WTC11 (cell line): ENCODE results near the gene NSUN7. TPM values are rescaled to one million over a fixed set of nuclear protein-coding genes. Genes with fewer than 3 reads are reported as not detected.

ENCODE experiments used
- ATAC-seq: fragments of 200-7000 bp; cut with Tn5 transposase; 2 replicates; pipeline ENCODE4 v1.10.0; 2021; ENCODE audit warnings: mild to moderate bottlenecking, moderate library complexity
- CTCF ChIA-PET: fragments of 300-600 bp; sonication (Branson Sonifier 250); formaldehyde crosslinking; loops from one replicate; lab custom pipeline; 2021; ENCODE audit warnings: antibody characterized with exemption; lab: Charles Lee
- POLR2A ChIA-PET: fragments of 350-600 bp; sonication (Branson Sonifier 250); formaldehyde crosslinking; loops from one replicate; lab custom pipeline; 2021; ENCODE audit warnings: antibody characterized with exemption; lab: Charles Lee
- DNase-seq: peaks from one replicate; pipeline ENCODE4 v3.0.0; 2021; ENCODE audit warnings: low spot score
- H3K27ac Mint-ChIP-seq: 2 replicates; pipeline ENCODE4 v1.8.0; 2021; ENCODE audit warnings: mixed read lengths
- H3K27me3 Mint-ChIP-seq: 2 replicates; pipeline ENCODE4 v1.8.0; 2021; ENCODE audit warnings: low read depth, mild to moderate bottlenecking, moderate library complexity, mixed read lengths
- H3K36me3 Mint-ChIP-seq: 2 replicates; pipeline ENCODE4 v1.8.0; 2021; ENCODE audit warnings: mixed read lengths
- H3K4me1 Mint-ChIP-seq: 2 replicates; pipeline ENCODE4 v1.8.0; 2022; ENCODE audit warnings: mixed read lengths
- H3K4me3 Mint-ChIP-seq: 2 replicates; pipeline ENCODE4 v1.8.0; 2021; ENCODE audit warnings: mild to moderate bottlenecking, moderate library complexity, mixed read lengths
- H3K9me3 Mint-ChIP-seq: 2 replicates; pipeline ENCODE4 v1.8.0; 2021; ENCODE audit warnings: mixed read lengths
- CBFB ChIP-seq: sonication (generic); formaldehyde crosslinking; IDR thresholded peaks from 2 replicates; pipeline ENCODE4 v1.8.1; 2022; ENCODE audit warnings: mild to moderate bottlenecking, low read depth, missing genetic modification reagents
- CREM ChIP-seq: sonication (generic); formaldehyde crosslinking; IDR thresholded peaks from 2 replicates; pipeline ENCODE4 v1.8.1; 2022; ENCODE audit warnings: mild to moderate bottlenecking, missing genetic modification reagents, moderate library complexity
- ETV6 ChIP-seq: sonication (generic); formaldehyde crosslinking; IDR thresholded peaks from 2 replicates; pipeline ENCODE4 v1.8.1; 2022; ENCODE audit warnings: mild to moderate bottlenecking, missing genetic modification reagents
- FOXK1 ChIP-seq: sonication (generic); formaldehyde crosslinking; IDR thresholded peaks from 2 replicates; pipeline ENCODE4 v1.8.0; 2022; ENCODE audit warnings: mild to moderate bottlenecking, moderate library complexity, missing genetic modification reagents
- IRF2 ChIP-seq: sonication (generic); formaldehyde crosslinking; IDR thresholded peaks from 2 replicates; pipeline ENCODE4 v1.8.0; 2022; ENCODE audit warnings: low read depth, missing genetic modification reagents, borderline replicate concordance
- NR1H2 ChIP-seq: sonication (generic); formaldehyde crosslinking; IDR thresholded peaks from 2 replicates; pipeline ENCODE4 v1.9.0; 2021; ENCODE audit warnings: mild to moderate bottlenecking, moderate library complexity, missing genetic modification reagents
- SMAD3 ChIP-seq: sonication (generic); formaldehyde crosslinking; IDR thresholded peaks from 2 replicates; pipeline ENCODE4 v1.8.0; 2022; ENCODE audit warnings: missing genetic modification reagents, mild to moderate bottlenecking, borderline replicate concordance
- SMAD4 ChIP-seq: sonication (generic); formaldehyde crosslinking; IDR thresholded peaks from 2 replicates; pipeline ENCODE4 v1.8.0; 2022; ENCODE audit warnings: mild to moderate bottlenecking, missing genetic modification reagents
- SOX15 ChIP-seq: fragments of 250-450 bp; sonication (Bioruptor Pico); IDR thresholded peaks from 2 replicates; pipeline ENCODE4 v1.9.0; 2021; ENCODE audit warnings: mild to moderate bottlenecking
- SP1 ChIP-seq: sonication (generic); formaldehyde crosslinking; conservative IDR thresholded peaks from 2 replicates; pipeline ENCODE4 v1.8.1; 2022; ENCODE audit warnings: missing genetic modification reagents
- TCF7 ChIP-seq: sonication (generic); formaldehyde crosslinking; IDR thresholded peaks from 2 replicates; pipeline ENCODE4 v1.8.0; 2022; ENCODE audit warnings: mild to moderate bottlenecking, low read depth, missing genetic modification reagents, moderate library complexity
- TEAD1 ChIP-seq: sonication (generic); formaldehyde crosslinking; IDR thresholded peaks from 2 replicates; pipeline ENCODE4 v1.8.0; 2022; ENCODE audit warnings: mild to moderate bottlenecking, missing genetic modification reagents
- TEAD4 ChIP-seq: sonication (generic); formaldehyde crosslinking; IDR thresholded peaks from 2 replicates; pipeline ENCODE4 v1.8.0; 2022; ENCODE audit warnings: mild to moderate bottlenecking, missing genetic modification reagents
- ZNF219 ChIP-seq: sonication (generic); formaldehyde crosslinking; IDR thresholded peaks from 2 replicates; pipeline ENCODE4 v1.8.0; 2023; ENCODE audit warnings: missing genetic modification reagents, mild to moderate bottlenecking, borderline replicate concordance
- ZNF232 ChIP-seq: sonication (generic); formaldehyde crosslinking; IDR thresholded peaks from 2 replicates; pipeline ENCODE4 v1.8.0; 2022; ENCODE audit warnings: mild to moderate bottlenecking, missing genetic modification reagents
- ZNF317 ChIP-seq: sonication (generic); formaldehyde crosslinking; IDR thresholded peaks from 2 replicates; pipeline ENCODE4 v1.8.1; 2023; ENCODE audit warnings: low read depth, mild to moderate bottlenecking, moderate library complexity, missing genetic modification reagents, borderline replicate concordance
- total RNA-seq: library from RNA; stranded (reverse); gene quantifications from 3 replicates; pipeline ENCODE4 v1.2.3, GENCODE V29; 2021
- TF ChIP-seq, protein P1 (sequence below): sonication (generic); formaldehyde crosslinking; IDR thresholded peaks from 2 replicates; pipeline ENCODE4 v1.8.0; 2022; ENCODE audit warnings: mild to moderate bottlenecking, missing genetic modification reagents
- TF ChIP-seq, protein P2 (sequence below): fragments of 250-450 bp; sonication (Bioruptor Pico); IDR thresholded peaks from 2 replicates; pipeline ENCODE4 v2.1.2; 2022; ENCODE audit warnings: mild to moderate bottlenecking, moderate library complexity
- TF ChIP-seq, protein P3 (sequence below): sonication (generic); formaldehyde crosslinking; conservative IDR thresholded peaks from 2 replicates; pipeline ENCODE4 v1.8.1; 2022; ENCODE audit warnings: mild to moderate bottlenecking, missing genetic modification reagents
- TF ChIP-seq, protein P4 (sequence below): sonication (generic); formaldehyde crosslinking; IDR thresholded peaks from 2 replicates; pipeline ENCODE4 v1.8.0; 2023; ENCODE audit warnings: missing genetic modification reagents, mild to moderate bottlenecking, borderline replicate concordance
- TF ChIP-seq, protein P5 (sequence below): fragments of 200-600 bp; IDR thresholded peaks from 2 replicates; pipeline ENCODE4 v1.8.0; 2022; ENCODE audit warnings: antibody characterized with exemption
- TF ChIP-seq, protein P6 (sequence below): sonication (generic); formaldehyde crosslinking; IDR thresholded peaks from 2 replicates; pipeline ENCODE4 v1.8.1; 2022; ENCODE audit warnings: low read depth, missing genetic modification reagents, borderline replicate concordance
- TF ChIP-seq, protein P7 (sequence below): sonication (generic); formaldehyde crosslinking; IDR thresholded peaks from 2 replicates; pipeline ENCODE4 v1.8.1; 2022; ENCODE audit warnings: low read depth, mild to moderate bottlenecking, moderate library complexity, missing genetic modification reagents, borderline replicate concordance

NSUN7 gene
- total RNA-seq, 1 experiment from 2014 or later = 24.1 TPM

DNA sequence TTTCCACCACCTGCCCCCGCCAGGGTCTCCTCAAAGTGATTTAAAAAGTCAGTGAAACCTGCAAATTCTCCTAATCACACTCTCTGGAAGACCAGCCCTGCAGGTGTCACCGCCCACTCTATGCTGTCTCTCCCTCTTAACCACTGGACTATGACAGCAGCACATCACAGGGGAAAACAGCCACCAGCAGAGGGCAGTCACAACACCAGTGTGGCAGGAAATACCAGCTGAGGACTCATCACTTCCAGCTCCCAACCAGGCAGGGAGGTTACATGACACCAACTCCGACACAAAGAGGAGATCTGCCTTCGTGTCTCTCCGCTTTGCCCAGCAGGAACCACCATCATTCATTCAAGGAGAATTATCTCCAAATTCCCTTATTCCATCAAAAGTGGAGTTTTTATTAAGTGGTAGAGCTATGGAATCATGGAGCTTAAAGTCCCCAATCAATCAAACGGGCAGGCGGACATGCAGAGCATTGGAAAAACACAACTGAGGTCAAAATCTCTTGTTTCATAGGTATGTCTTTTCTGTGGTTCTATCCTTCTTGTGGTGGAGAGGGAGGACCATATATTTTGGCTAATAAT, 91.3 kb downstream of the NSUN7 start:
- CTCF ChIA-PET = interaction anchor here (0.6 to 5.1 kb wide), 48 partner anchors 9 to 847 kb away, joined by 3 to 58 read pairs (median 4); partner anchors contain the start of genes APBB2 and UCHL1
- ATAC-seq = peak; percentile 94

DNA sequence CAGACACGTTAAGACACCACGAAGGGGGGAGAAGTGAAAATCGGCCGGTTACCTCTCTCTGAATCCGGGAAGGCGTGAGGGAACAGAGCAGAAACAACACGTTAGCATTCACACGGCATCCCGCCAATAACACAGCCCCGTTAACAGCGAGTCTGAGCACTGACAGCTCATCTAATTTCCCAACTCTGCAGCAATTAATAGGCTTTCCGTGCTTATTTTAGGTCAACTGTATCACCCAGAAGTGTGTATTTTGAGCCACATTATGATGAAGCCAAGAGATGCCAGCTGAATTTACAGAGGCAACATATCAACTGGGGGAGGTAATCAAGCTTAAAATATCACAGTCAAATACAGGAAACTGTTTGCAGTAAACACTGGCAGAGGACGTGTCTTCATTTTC, 92.6 kb downstream of the NSUN7 start:
- peaks cover 5% of the 10 kb centered on the region for H3K36me3 Mint-ChIP-seq
- 0 out of 2 replicates have a peak, but pooled peaks cover 3% of the 10 kb centered on the region for H3K9me3 Mint-ChIP-seq
- H3K27me3 Mint-ChIP-seq = no peaks in the 10 kb centered on the region
- peaks cover 28% of the 10 kb centered on the region for H3K4me1 Mint-ChIP-seq
- CTCF ChIA-PET = interaction anchor here (1.9 to 5.1 kb wide), 3 partner anchors 10 to 55 kb away, joined by 4 to 58 read pairs (median 11); no protein-coding TSS in a partner anchor
- ATAC-seq = no peak
- H3K4me3 Mint-ChIP-seq = no peak overlapping the region
- POLR2A ChIA-PET = no interaction called here
- no peak for DNase-seq
- peak overlapping the region; percentile 85 for H3K27ac Mint-ChIP-seq
- no peak for TF ChIP-seq ZNF219
- no peak for TF ChIP-seq ZNF317 (CRISPR knock-in tag)
- TF ChIP-seq, protein P1, sequence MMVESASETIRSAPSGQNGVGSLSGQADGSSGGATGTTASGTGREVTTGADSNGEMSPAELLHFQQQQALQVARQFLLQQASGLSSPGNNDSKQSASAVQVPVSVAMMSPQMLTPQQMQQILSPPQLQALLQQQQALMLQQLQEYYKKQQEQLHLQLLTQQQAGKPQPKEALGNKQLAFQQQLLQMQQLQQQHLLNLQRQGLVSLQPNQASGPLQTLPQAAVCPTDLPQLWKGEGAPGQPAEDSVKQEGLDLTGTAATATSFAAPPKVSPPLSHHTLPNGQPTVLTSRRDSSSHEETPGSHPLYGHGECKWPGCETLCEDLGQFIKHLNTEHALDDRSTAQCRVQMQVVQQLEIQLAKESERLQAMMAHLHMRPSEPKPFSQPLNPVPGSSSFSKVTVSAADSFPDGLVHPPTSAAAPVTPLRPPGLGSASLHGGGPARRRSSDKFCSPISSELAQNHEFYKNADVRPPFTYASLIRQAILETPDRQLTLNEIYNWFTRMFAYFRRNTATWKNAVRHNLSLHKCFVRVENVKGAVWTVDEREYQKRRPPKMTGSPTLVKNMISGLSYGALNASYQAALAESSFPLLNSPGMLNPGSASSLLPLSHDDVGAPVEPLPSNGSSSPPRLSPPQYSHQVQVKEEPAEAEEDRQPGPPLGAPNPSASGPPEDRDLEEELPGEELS (CRISPR knock-in tag) = no peak
- TF ChIP-seq ZNF232 = no peak
- TF ChIP-seq TEAD4 = no peak
- TF ChIP-seq CREM (CRISPR knock-in tag) = no peak
- no peak for TF ChIP-seq TCF7
- TF ChIP-seq SMAD4 (CRISPR knock-in tag) = no peak
- TF ChIP-seq, protein P2, sequence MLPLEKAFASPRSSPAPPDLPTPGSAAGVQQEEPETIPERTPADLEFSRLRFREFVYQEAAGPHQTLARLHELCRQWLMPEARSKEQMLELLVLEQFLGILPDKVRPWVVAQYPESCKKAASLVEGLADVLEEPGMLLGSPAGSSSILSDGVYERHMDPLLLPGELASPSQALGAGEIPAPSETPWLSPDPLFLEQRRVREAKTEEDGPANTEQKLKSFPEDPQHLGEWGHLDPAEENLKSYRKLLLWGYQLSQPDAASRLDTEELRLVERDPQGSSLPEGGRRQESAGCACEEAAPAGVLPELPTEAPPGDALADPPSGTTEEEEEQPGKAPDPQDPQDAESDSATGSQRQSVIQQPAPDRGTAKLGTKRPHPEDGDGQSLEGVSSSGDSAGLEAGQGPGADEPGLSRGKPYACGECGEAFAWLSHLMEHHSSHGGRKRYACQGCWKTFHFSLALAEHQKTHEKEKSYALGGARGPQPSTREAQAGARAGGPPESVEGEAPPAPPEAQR = no peak
- TF ChIP-seq ETV6 (CRISPR knock-in tag) = no peak
- no peak for TF ChIP-seq NR1H2 (CRISPR knock-in tag)
- TF ChIP-seq, protein P3, sequence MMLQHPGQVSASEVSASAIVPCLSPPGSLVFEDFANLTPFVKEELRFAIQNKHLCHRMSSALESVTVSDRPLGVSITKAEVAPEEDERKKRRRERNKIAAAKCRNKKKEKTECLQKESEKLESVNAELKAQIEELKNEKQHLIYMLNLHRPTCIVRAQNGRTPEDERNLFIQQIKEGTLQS = no peak
- TF ChIP-seq, protein P4, sequence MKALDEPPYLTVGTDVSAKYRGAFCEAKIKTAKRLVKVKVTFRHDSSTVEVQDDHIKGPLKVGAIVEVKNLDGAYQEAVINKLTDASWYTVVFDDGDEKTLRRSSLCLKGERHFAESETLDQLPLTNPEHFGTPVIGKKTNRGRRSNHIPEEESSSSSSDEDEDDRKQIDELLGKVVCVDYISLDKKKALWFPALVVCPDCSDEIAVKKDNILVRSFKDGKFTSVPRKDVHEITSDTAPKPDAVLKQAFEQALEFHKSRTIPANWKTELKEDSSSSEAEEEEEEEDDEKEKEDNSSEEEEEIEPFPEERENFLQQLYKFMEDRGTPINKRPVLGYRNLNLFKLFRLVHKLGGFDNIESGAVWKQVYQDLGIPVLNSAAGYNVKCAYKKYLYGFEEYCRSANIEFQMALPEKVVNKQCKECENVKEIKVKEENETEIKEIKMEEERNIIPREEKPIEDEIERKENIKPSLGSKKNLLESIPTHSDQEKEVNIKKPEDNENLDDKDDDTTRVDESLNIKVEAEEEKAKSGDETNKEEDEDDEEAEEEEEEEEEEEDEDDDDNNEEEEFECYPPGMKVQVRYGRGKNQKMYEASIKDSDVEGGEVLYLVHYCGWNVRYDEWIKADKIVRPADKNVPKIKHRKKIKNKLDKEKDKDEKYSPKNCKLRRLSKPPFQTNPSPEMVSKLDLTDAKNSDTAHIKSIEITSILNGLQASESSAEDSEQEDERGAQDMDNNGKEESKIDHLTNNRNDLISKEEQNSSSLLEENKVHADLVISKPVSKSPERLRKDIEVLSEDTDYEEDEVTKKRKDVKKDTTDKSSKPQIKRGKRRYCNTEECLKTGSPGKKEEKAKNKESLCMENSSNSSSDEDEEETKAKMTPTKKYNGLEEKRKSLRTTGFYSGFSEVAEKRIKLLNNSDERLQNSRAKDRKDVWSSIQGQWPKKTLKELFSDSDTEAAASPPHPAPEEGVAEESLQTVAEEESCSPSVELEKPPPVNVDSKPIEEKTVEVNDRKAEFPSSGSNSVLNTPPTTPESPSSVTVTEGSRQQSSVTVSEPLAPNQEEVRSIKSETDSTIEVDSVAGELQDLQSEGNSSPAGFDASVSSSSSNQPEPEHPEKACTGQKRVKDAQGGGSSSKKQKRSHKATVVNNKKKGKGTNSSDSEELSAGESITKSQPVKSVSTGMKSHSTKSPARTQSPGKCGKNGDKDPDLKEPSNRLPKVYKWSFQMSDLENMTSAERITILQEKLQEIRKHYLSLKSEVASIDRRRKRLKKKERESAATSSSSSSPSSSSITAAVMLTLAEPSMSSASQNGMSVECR (CRISPR knock-in tag) = no peak

More for the DNA sequence above, 91.3 kb downstream of the NSUN7 start:
- Mint-ChIP-seq H3K27me3 (no peaks in the 10 kb centered on the region), H3K27ac (peak overlapping the region; percentile 82), H3K9me3 (0 out of 2 replicates have a peak, but pooled peaks cover 3% of the 10 kb centered on the region), H3K4me3 (peak overlapping the region; percentile 23; the same call in 1 of the 2 replicates), H3K36me3 (peaks cover 5% of the 10 kb centered on the region), H3K4me1 (peaks cover 19% of the 10 kb centered on the region)
- TF ChIP-seq CBFB (no peak), FOXK1 (CRISPR knock-in tag) (peak; percentile 72), TEAD1 (CRISPR knock-in tag) (peak; percentile 76; the same call in 1 of the 2 replicates), SMAD3 (peak; percentile 73; the same call in 1 of the 2 replicates), ZNF232 (peak; percentile 50; the same call in 1 of the 2 replicates), SP1 (CRISPR knock-in tag) (peak; percentile 53), IRF2 (no peak), SOX15 (no peak), ETV6 (CRISPR knock-in tag) (peak; percentile 47; the same call in 1 of the 2 replicates)
- TF ChIP-seq, protein P5, sequence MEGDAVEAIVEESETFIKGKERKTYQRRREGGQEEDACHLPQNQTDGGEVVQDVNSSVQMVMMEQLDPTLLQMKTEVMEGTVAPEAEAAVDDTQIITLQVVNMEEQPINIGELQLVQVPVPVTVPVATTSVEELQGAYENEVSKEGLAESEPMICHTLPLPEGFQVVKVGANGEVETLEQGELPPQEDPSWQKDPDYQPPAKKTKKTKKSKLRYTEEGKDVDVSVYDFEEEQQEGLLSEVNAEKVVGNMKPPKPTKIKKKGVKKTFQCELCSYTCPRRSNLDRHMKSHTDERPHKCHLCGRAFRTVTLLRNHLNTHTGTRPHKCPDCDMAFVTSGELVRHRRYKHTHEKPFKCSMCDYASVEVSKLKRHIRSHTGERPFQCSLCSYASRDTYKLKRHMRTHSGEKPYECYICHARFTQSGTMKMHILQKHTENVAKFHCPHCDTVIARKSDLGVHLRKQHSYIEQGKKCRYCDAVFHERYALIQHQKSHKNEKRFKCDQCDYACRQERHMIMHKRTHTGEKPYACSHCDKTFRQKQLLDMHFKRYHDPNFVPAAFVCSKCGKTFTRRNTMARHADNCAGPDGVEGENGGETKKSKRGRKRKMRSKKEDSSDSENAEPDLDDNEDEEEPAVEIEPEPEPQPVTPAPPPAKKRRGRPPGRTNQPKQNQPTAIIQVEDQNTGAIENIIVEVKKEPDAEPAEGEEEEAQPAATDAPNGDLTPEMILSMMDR = peak; percentile 69
- TF ChIP-seq, protein P6, sequence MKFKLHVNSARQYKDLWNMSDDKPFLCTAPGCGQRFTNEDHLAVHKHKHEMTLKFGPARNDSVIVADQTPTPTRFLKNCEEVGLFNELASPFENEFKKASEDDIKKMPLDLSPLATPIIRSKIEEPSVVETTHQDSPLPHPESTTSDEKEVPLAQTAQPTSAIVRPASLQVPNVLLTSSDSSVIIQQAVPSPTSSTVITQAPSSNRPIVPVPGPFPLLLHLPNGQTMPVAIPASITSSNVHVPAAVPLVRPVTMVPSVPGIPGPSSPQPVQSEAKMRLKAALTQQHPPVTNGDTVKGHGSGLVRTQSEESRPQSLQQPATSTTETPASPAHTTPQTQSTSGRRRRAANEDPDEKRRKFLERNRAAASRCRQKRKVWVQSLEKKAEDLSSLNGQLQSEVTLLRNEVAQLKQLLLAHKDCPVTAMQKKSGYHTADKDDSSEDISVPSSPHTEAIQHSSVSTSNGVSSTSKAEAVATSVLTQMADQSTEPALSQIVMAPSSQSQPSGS = no peak
- TF ChIP-seq, protein P7, sequence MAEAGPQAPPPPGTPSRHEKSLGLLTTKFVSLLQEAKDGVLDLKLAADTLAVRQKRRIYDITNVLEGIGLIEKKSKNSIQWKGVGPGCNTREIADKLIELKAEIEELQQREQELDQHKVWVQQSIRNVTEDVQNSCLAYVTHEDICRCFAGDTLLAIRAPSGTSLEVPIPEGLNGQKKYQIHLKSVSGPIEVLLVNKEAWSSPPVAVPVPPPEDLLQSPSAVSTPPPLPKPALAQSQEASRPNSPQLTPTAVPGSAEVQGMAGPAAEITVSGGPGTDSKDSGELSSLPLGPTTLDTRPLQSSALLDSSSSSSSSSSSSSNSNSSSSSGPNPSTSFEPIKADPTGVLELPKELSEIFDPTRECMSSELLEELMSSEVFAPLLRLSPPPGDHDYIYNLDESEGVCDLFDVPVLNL (CRISPR knock-in tag) = no peak
- peak; percentile 97 for DNase-seq
- POLR2A ChIA-PET = no interaction called here
